Right atrium auricular region (tissue), 2 donors: ENCODE data around the gene TOP3A. TPM values are rescaled to one million over a fixed set of nuclear protein-coding genes. Genes with fewer than 3 reads are reported as not detected.

Source experiments
- DNase-seq: peaks from one replicate; pipeline ENCODE4 v3.0.0-alpha.2; 2019; ENCODE audit warnings: low spot score
- H3K27ac ChIP-seq, 2 donors: fragments of 200-600 bp; sonication (generic); 1 replicate in 1 of 2; 2 replicates in 1 of 2; pipeline ENCODE4 v1.5.1; 2016 to 2019
- H3K27me3 ChIP-seq, 2 donors: fragments of 200-600 bp; sonication (generic); one replicate each; pipeline versions ENCODE4 v1.5.1 to v1.6.0; 2017 to 2019
- H3K36me3 ChIP-seq: fragments of 200-600 bp; sonication (generic); one replicate; pipeline ENCODE4 v1.5.1; 2016
- H3K4me1 ChIP-seq, 2 donors: fragments of 200-600 bp; sonication (generic); one replicate each; pipeline versions ENCODE4 v1.5.1 to v1.6.0; 2017 to 2019
- H3K4me3 ChIP-seq, 2 donors: fragments of 200-600 bp; sonication (generic); 1 replicate in 1 of 2; 2 replicates in 1 of 2; pipeline ENCODE4 v1.5.1; 2017 to 2019; ENCODE audit warnings: mild to moderate bottlenecking in 1 of 2, moderate library complexity in 1 of 2
- H3K9me3 ChIP-seq, 2 donors: fragments of 200-600 bp; sonication (generic); one replicate each; pipeline ENCODE4 v1.5.1; 2019
- total RNA-seq, 2 donors: library from RNA; depleted of rRNA; stranded (reverse); fragments of >200 nt; gene quantifications; one replicate each; pipeline ENCODE4 v1.1.0, GENCODE V29; 2016
- TF ChIP-seq, protein P1 (sequence below), 2 donors: fragments of 200-600 bp; sonication (generic); IDR thresholded peaks; one replicate each; pipeline ENCODE4 v1.5.1; 2019; ENCODE audit warnings: antibody characterized with exemption in 2 of 2

The TOP3A gene
- total RNA-seq, 2 donors from 2014 or later, result 12.6 to 18.8 TPM

DNA sequence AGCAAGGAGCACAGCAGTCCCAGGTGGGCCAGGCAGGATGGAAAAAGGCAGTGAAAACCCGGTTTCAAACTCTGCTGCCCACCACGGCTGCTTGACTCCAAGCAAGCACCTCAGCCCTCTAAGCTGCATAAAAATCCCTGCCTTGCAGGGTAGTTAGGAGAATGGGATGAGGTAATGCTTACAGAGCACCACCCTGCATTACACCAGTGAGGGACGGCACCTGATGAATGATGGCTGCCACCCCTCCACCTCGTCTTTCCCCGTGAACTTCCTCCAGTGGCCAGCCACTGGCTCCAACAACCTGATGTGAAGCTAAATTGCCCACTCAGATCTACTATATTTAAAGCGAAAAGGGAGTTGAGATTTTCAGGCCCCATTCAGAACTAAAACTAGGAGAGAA lies 33.0 kb downstream of the TOP3A start:
- DNase-seq, result no peak

DNA sequence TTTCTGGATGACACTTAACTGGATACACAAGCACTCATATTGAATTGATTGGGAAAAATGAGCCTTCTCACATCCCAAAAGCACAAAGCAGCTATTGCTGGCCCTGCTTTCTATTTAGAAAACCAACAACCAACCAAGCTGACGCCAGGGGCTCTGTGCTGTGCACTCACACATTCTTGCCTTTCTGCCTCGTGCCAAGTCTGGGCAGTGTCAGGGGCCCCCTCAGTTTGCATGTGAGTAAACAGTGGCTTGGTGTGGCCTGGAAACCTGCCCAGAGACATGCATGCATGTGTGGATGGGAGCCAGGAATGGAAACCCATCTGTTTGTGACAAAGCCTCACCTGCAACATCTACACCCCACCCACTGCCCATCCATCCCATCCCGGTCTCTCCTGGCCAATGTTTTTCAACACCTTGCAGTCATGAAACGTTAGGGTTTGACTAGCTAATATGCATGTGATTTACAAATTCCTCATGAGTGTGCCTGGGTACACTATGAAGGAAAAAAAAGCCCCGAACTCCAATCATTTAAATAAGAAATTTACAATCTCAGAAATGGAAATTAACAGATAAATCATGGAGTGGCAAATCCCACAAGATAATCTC lies 33.9 kb downstream of the TOP3A start:
- peaks cover 0 to 5% of the 10 kb centered on the region in 2 donors for H3K4me1 ChIP-seq
- TF ChIP-seq, protein P1, sequence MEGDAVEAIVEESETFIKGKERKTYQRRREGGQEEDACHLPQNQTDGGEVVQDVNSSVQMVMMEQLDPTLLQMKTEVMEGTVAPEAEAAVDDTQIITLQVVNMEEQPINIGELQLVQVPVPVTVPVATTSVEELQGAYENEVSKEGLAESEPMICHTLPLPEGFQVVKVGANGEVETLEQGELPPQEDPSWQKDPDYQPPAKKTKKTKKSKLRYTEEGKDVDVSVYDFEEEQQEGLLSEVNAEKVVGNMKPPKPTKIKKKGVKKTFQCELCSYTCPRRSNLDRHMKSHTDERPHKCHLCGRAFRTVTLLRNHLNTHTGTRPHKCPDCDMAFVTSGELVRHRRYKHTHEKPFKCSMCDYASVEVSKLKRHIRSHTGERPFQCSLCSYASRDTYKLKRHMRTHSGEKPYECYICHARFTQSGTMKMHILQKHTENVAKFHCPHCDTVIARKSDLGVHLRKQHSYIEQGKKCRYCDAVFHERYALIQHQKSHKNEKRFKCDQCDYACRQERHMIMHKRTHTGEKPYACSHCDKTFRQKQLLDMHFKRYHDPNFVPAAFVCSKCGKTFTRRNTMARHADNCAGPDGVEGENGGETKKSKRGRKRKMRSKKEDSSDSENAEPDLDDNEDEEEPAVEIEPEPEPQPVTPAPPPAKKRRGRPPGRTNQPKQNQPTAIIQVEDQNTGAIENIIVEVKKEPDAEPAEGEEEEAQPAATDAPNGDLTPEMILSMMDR (IDR thresholded peaks at IDR 0.05), result no peak
- no peak for DNase-seq
- no peaks in the 10 kb centered on the region for H3K9me3 ChIP-seq
- peaks cover 95% of the 10 kb centered on the region for H3K36me3 ChIP-seq
- H3K27me3 ChIP-seq, result no peaks in the 10 kb centered on the region
- no peak overlapping the region for H3K27ac ChIP-seq
- no peak overlapping the region for H3K4me3 ChIP-seq

More for the DNA sequence above, 33.0 kb downstream of the TOP3A start:
- H3K36me3 ChIP-seq, result peaks cover 90% of the 10 kb centered on the region
- H3K9me3 ChIP-seq, result no peaks in the 10 kb centered on the region
- TF ChIP-seq, protein P1 (IDR thresholded peaks at IDR 0.05), result no peak
- no peak overlapping the region for H3K4me3 ChIP-seq
- peaks cover 0 to 5% of the 10 kb centered on the region in 2 donors for H3K4me1 ChIP-seq
- H3K27me3 ChIP-seq, result no peaks in the 10 kb centered on the region
- H3K27ac ChIP-seq, result no peak overlapping the region

DNA sequence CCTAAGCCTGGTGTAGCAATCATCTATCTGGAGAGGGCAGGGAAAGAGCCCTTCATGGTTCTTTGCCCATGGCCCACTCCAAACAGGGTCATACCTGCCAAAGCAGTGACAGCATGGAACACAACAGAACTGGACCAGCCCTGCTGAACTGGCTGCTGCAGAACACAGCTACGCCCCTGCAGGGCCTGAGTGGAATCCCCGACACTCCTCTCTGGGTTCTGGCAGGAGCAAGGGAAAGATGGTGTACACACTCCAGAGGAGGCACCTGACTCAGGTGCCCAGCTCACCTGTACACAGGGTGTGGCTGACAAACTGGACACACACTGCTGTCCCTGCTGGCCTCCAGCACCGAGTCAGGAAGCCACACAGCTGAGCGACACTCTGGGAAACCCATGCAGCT lies 34.5 kb downstream of the TOP3A start:
- no peaks in the 10 kb centered on the region for H3K9me3 ChIP-seq
- H3K4me1 ChIP-seq, result peaks cover 0 to 5% of the 10 kb centered on the region in 2 donors
- no peak overlapping the region for H3K4me3 ChIP-seq
- H3K27ac ChIP-seq, result no peak overlapping the region
- H3K36me3 ChIP-seq, result peaks cover 92% of the 10 kb centered on the region
- DNase-seq, result no peak
- no peaks in the 10 kb centered on the region for H3K27me3 ChIP-seq
- TF ChIP-seq, protein P1 (IDR thresholded peaks at IDR 0.05), result no peak

DNA sequence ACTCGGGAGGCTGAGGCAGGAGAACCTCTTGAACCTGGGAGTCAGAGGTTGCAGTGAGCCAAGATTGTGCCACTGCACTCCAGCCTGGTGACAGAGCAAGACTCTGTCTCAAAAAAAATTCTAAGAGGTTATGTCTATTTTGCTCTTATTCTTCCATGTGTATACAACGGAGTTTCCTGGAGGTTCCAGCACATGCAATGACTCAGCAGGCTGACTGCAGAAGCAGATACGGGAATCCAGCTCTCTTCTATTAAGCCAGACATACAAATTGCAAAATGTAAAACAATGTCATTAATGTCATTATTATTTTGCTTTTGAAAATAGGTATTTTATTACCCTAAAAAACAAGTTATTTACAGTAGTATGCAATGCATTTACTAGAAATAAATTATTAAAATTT lies 35.9 kb downstream of the TOP3A start:
- Histone ChIP-seq H3K36me3 (peaks cover 87% of the 10 kb centered on the region), H3K4me1 (peaks cover 0 to 5% of the 10 kb centered on the region in 2 donors), H3K4me3 (no peak overlapping the region), H3K27ac (no peak overlapping the region), H3K27me3 (no peaks in the 10 kb centered on the region), H3K9me3 (no peaks in the 10 kb centered on the region)
- TF ChIP-seq, protein P1 (IDR thresholded peaks at IDR 0.05), result no peak
- no peak for DNase-seq

DNA sequence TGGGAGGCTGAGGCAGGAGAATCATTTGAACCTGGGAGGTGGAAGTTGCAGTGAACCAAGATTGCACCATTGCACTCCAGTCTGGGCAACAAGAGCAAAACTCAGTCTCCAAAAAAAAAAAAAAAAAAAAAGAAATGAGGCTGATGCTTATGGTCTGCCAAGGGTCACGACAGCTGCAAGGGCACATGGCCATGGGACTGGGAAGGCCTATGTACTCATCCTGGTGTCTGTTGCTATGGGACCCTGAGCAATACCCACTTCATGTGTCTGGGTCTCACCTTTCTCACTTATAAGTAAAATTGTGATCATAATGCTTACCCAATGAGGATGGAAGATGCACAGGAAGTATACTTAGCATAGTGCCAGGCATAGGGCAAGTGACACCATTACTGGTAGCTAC lies 37.7 kb downstream of the TOP3A start:
- Histone ChIP-seq H3K27me3 (no peaks in the 10 kb centered on the region), H3K9me3 (no peaks in the 10 kb centered on the region), H3K4me3 (no peak overlapping the region), H3K27ac (no peak overlapping the region), H3K4me1 (peaks cover 0 to 5% of the 10 kb centered on the region in 2 donors), H3K36me3 (peaks cover 70% of the 10 kb centered on the region)
- no peak for DNase-seq
- TF ChIP-seq, protein P1 (IDR thresholded peaks at IDR 0.05), result no peak
